SKM-1 treated with dmso at 0.1 percent for 144 hours (cell line): ENCODE measurements around the gene PRDM15.

Experiments used
- DNase-seq: peaks from one replicate; lab custom pipeline; 2025; ENCODE audit not compliant: unreplicated experiment; lab: John Stamatoyannopoulos, UW

PRDM15 gene

GRCh38 chr21:41865002-41865777 lies 14.0 kb downstream of the PRDM15 start:
- no peak for DNase-seq

DNA sequence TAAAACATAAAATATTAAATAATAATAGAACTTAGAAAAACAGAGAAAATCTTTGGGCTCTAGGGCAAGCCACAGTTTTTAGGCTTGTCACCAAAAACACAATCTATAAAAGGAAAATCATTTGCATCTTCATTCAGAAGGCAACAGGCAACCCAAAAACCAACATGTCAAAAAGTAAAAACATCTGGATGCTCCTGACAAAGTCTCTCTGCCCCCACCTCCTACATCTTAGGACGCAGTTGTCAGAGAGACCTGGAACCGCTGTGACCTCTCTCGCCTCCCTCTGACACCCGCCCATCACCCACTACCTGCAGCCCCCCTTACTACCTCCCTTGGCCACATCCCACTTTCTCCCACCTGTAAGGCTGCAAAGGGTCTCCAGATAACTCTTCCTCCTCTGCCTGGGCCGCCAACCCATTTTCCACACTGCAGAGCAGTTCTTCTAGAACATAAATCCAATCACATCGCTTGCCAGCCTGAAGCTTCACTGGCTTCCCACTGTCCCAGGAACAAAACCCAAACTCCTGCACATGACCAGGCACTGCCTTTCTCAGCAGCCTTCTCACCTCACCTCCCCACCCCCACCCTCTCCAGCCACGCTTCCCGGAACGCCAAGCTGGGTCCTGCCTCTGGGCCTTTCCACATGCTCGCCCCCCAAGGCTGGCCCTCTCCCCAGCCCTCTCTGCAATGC lies 14.7 kb downstream of the PRDM15 start:
- DNase-seq, result no peak

- DNase-seq, result no peak
Measured at GRCh38 chr21:41863439-41863740, 15.8 kb downstream of the PRDM15 start.

DNA sequence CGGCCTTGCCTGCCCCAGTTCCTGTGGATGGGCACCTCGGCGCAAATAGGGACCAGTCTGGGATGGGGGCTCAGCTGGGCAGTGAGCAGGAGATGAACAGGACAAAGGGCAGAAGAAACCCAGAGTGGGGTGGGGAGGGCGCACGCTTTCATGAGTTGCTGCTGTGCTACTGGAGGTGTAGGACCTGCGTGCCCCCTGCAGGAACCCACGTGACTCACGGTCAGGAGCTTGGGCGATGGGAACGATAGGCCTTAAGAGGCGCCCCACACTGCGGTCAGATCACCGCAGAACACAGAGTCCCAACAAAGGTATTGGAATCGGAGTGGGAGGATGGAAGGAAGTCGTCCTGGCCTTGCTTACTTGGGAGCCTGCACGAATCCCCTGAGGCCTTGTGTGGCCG lies 17.2 kb downstream of the PRDM15 start:
- DNase-seq, result no peak

DNA sequence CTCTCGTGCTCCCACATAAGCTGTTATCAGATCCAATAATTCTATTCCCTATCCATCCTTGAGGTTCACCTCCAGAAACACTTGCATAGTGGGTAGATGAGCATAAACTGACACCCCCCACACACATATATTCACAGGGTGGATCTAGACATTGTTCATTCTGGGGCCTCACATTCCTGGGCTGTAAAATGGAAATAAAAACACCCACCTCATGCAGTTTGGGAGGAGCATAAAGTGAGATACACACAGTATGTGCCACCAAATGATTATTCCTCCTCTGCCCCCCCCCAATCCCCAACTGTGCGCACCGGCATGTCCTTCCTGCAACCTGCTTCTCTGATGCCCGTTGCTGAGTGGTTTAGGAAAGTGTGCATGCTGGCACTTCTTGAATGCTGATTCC lies 17.9 kb downstream of the PRDM15 start:
- no peak for DNase-seq

GRCh38 chr21:41859297-41859980 lies 19.7 kb downstream of the PRDM15 start:
- DNase-seq, result no peak

DNA sequence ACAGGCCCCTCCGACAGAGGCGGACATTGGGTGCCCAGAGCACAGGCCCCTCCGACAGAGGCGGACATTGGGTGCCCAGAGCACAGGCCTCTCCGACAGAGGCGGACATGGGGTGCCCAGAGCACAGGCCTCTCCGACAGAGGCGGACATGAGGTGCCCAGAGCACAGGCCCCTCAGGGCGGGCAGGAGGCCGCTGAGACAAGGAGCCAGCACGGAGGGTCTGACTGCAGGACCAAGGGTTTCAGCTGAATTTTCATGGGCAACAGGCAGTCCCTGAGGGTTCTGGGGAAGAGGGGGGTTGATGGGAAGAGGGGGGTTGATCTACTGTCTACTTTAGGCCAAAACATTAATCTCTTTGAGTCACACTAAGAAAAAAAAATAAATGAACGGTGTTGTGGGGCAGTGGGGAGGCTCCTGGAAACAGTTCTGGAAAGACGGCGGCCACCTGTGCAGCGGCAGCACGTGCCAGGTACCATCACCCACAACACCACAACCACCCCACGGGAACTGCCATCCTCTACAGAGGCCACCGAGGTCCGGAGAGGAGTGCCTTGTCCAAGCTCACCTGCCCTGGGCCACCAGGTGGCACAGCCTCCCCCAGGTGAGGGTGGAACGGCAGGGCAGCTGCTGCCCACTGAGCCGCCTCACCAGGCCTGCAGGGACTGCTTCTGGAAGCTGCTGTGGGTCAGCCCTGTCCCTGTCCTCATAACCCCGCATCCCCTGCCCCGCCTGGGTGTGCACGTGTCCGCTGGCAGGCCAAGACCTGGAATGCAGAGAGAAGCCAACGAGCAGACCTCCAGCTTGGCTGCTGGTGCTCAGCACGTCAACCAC lies 20.5 kb downstream of the PRDM15 start:
- no peak for DNase-seq

GRCh38 chr21:41857771-41858300 lies 21.3 kb downstream of the PRDM15 start:
- DNase-seq, result no peak

DNA sequence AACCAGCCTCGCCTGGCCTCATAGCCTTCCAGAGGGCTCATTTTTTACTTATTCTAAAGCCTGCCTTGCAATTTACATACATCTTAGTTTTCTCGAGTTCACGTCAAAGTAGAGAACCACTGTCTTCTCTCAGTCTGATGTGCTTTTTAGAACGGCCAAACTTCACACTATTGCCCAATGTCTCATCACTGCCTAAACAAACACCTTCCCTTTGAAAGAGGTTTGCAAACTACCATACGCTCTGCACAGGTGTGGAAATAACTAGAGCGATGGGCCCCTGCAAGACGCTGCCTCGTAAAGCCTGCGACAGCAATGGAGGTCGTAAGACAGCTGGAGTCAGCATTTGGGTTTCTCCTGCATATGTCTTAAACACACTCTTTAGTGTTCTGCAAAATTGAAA lies 22.6 kb downstream of the PRDM15 start:
- no peak for DNase-seq

GRCh38 chr21:41854426-41854995 lies 24.6 kb downstream of the PRDM15 start:
- DNase-seq, result no peak

GRCh38 chr21:41852929-41853320 lies 26.2 kb downstream of the PRDM15 start:
- no peak for DNase-seq

GRCh38 chr21:41852151-41852928 lies 26.8 kb downstream of the PRDM15 start:
- no peak for DNase-seq

DNA sequence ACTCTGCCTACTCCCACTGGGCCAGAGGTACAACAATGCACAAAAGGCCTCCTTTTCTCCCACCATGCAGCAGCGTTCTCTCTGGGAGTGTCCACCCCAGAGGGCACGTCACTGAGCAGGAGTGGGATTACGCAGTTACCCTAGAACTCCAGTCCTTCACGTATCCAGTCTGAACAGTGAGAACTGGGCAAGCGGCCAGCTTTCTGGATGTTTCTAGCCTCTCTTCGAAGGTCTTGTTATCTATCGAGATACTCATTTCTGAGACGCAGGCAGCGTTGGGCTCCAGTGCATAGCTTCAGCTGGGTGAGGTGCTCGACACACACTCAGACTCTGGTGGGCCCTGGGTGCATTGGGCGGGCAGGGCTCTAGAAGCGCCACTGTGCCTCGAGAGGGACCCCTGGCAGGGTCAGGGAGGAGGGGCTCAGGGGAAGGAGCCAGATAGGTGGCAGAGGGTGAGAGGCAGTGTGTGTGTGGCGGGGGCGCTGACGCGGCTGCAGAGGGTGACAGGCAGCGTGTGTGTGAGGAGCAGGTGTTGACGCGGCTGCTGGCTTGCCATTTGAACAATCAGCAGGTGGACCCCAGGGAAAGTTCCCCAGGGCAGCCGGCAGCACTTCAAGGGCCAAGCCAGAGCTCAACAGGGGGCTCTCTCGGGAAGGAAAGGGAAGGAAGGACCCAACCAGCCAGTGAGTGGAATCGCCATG lies 27.9 kb downstream of the PRDM15 start:
- DNase-seq, result no peak

DNA sequence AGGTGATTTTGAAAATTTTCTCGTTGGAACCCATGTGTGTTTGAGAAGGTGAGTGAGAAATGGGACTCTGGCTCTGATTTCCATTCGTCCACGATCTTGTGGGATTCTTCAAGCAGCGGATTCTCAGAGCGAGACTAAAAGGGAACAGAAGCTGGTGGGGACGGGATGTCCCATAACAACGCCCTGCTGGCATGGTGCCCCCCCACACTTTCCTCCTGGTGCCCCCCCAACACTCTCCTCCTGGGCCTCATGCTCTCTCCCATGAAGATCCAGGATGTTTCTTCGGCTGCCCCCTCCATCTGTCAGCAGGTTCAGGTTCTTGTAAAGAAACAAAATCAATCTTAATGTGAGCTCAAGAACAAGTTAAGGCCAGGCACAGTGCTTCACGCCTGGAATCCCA lies 29.1 kb downstream of the PRDM15 start:
- no peak for DNase-seq

GRCh38 chr21:41848958-41849580 lies 30.1 kb downstream of the PRDM15 start:
- no peak for DNase-seq

GRCh38 chr21:41848533-41848932 lies 30.6 kb downstream of the PRDM15 start:
- DNase-seq, result no peak

GRCh38 chr21:41847066-41847804 lies 31.9 kb downstream of the PRDM15 start:
- DNase-seq, result no peak

DNA sequence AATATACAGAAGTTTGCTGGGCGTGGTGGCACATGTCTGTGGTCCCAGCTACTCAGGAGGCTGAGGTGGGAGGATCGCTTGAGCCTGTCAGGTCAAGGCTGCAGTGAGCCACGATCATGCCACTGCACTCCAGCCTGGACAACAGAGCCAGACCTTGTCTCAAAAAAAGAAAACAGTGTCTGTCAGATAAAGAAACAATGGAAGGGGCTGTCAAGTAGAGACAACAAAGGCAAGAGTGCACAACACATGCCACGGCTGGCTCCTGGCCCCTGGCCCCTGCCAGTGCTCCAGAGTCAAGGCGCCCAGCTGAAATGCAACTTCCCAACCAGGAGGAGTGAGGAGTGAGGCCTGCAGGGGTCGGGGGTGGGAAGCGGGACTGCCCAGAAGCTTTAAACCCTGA lies 32.6 kb downstream of the PRDM15 start:
- DNase-seq, result no peak

GRCh38 chr21:41846033-41846317 lies 33.2 kb downstream of the PRDM15 start:
- DNase-seq, result no peak
